Stimulated activated CD4-positive, alpha-beta T cell treated with anti-CD3 and anti-CD28 coated beads, Interleukin-2, amount 100 ng/mL, for 48 hours (primary cell): ENCODE measurements around the gene PPP1R14C.

Experiments used
- DNase-seq, 2 donors: peaks; one replicate each; pipeline ENCODE4 v3.0.0-alpha.2; 2020

The PPP1R14C gene

DNA sequence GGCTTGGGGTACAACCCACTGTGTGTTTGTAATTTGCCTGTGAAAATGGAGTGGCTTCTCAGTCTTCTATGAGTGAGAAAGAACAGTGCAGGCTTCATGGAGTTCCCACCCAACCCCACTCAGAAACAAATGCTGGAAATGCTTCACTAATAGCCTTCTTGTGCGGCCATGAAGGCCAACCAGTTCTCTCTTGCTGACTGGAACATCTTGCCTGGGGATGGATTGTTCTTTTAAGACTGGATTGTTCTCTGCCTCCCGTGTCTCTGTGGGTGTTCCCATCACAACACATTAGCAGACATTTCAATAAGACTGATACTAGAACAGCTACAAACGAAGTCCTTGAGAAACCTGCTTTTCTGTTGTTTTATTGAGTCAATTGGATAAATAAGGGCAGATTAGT is 110.6 kb downstream of the PPP1R14C start:
- no peak for DNase-seq

DNA sequence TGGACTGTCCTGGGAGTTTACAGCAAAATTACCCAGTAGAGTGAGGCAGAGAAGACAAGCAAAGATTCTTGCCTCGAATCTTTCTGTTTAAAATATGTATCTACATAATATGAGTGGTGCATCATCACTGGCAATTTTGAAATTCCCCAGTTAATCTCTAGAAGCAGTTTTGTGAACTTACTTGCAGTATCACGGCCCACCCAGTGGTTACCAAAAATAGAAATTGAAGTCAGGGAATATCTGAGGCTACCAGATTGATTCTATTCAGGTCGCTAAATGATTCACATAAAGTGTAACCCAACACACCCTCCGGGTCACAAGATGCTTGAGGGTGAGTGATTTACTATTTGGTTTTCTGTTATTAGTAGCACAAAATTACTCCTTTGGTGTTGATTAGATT is 111.9 kb downstream of the PPP1R14C start:
- no peak for DNase-seq

DNA sequence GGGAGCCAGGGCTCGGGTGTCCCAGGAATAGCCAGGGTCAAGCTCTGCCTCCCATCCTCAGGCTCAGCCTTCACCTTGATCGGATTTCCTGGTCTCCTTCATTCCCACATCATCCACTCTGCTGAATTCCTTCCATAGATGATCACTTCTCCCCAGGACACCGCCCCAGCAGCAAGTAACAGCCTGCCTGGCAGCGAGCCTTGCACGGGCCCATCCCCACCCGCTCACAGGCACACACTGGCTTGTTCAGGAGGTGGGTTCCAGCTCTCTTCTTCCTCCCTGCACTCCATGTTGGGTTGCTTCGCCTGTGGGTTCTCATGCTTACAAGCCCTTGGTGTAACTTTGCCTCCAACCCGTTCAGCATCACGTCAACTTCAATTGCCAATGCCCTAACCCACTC is 113.0 kb downstream of the PPP1R14C start:
- no peak for DNase-seq

DNA sequence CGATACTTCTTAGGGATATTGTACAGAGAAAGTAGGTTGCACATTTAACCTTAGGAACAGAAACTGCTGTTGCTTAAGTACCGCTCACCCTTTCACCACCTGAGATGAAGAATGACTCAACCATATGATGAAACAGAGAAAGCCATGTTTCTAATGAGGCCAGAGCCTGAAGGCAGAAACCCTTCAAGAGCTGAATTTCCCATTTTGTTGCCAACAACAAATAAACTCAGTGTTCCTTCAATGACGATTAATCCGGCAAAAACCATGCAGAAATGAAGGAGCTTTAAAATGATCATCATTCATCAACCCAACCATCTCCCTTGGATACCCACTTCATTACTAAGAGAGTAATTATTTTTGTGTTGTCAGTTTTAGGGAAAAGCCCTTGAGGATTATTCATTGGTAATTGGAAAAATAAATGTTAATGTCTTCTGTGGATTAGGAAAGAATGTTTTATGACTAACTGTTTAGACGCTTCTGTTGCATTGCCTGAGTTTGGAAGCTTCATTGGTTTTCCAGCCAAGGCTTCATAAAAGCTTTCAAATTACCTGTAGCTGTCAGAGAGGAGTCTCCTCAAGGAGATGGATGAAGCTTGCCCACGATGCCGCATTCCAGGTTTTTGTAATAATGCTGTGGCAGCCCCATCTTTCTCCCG is 113.9 kb downstream of the PPP1R14C start:
- DNase-seq, result no peak

DNA sequence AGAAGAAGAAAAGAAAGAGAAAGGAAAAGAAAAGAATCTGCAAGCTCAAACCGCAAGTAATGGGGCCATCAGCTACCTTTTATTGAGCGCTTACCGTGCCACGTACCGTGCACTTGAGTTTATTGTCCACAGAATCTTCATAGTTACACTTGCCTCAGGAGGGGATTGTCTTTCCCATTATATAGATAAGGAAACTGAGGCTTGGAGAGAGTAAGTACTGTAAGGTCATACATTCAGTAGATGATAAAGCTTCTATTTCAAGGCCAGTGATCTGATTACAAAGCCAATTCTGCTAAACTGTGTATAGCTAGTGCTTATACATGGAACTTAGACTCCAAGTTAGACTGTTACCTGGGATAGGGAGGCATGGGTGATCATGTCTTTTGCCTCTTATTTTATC is 115.5 kb downstream of the PPP1R14C start:
- DNase-seq, result no peak

DNA sequence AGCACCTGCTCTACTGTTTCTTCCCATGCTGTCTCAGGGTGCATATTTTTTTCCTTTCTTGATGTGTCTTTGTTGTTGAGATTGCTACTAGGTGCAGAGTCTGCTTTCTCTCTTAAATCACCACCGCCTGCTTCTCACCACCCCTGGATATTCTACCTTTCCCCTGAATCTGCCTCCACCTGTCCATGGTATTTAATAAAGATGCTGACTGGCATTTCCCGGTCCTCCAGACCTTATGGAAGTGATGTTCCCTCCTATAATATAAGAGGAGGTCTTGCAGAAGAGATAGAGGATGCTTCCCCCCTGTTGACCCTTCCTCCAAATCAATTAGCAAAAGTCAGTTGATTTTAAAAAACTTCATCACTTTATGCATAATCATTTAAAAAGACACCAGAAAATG is 118.1 kb downstream of the PPP1R14C start:
- no peak for DNase-seq

DNA sequence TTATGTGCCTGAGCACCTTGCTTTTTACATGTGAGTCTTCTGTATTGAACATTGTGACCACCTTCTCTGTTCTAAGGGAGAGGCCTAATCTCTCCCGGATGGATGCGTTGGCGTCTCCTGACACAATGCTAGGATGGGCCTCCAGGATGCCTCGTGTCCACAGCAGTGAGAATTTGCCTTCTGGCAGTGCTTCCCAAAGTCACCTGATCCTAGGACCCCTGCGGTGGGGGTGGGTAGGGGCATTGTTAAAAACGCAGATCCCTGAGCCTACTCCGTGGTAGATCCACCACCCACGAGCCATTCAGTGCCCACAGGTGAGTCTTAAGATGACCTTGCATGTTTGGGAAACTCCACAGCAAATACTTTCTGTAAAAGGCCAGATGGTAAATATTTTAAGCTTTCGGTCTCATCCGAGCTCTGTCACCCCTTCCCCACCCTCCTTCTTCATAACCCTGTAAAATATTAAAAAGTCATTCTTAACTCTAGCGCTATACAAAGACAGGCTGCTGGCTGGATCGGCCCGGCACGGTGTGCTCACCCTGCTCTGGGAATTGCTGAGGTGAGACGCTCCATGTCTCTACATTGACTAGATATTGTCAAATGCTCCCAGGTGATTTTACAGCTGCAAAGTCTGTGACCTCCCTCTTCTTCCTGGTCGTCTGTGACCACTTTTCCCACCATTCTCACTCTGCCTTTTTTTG is 119.3 kb downstream of the PPP1R14C start:
- DNase-seq, result no peak

DNA sequence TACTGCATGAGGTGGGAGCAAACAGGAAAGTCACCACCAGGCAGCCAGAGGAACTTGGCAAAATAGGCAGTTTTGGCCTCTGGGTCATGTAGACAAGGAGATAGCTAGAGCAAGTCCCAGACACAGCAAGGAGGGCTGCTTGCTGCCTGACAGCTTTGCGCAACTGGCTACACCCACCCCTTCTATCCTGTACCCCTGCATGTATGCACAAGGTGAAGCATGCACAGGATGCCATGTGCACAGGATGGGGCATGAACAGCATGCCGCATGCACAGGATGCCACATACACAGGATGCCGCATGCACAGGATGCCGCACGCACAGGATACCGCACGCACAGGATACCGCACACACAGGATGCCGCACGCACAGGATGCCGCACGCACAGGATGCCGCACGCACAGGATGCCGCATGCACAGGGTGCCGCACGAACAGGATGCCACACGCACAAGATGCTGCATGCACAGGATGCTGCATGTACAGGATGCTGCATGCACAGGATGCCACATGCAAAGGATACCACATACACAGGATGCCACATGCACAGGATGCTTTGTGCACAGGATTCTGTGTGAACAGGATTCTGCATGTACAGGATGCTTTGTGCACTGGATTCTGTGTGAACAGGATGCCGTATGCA is 121.0 kb downstream of the PPP1R14C start:
- no peak for DNase-seq

DNA sequence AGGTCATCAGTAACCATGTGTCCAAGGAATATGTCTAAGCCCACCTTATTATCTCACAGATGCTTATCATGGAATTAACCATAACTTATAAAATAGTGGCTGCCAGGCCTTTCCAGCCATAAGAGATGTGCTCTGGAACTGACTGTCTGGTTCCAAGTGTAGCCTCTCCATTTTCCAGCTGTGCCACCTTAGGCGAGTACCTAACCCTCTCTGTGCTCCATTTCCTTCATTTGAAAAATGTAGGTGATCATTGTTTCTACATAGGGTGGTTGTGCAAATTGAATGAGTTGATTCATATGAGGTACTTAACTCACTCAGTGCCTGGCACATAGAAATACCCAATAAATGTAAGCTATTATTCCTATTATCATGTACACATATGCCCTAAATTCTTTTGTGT is 123.5 kb downstream of the PPP1R14C start:
- no peak for DNase-seq

DNA sequence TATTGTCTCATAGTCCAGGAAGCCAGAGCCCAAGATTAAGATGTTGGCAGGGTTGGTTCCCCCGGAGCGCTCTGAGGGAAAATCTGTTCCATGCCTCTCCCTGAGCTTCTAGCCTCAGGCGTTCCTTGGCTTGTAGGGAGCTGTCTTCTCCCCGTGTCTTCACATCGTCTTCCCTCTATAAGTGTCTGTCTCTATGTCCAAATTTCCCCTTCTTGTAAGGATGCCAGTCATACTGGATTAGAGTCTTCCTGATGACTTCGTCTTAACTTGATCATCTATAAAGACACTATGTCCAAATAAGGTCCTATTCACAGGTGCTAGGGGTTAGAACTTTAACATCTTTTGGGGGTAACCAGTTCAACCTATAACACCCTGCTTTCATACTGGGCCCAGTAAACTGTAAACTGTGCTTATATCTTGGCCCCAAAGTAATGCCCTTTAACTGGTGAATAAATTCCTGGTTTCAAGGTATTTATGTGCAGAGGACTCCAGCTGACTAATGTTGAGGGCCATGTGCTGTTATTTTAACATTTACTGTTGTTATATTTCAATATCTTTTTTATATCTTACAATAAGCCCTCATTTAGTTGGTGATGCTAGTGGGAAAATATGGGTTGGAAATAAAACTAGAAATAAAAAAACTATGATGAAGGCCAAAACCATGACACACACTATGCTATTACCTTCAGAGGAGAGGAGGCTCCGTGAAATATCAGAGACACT is 124.3 kb downstream of the PPP1R14C start:
- no peak for DNase-seq

DNA sequence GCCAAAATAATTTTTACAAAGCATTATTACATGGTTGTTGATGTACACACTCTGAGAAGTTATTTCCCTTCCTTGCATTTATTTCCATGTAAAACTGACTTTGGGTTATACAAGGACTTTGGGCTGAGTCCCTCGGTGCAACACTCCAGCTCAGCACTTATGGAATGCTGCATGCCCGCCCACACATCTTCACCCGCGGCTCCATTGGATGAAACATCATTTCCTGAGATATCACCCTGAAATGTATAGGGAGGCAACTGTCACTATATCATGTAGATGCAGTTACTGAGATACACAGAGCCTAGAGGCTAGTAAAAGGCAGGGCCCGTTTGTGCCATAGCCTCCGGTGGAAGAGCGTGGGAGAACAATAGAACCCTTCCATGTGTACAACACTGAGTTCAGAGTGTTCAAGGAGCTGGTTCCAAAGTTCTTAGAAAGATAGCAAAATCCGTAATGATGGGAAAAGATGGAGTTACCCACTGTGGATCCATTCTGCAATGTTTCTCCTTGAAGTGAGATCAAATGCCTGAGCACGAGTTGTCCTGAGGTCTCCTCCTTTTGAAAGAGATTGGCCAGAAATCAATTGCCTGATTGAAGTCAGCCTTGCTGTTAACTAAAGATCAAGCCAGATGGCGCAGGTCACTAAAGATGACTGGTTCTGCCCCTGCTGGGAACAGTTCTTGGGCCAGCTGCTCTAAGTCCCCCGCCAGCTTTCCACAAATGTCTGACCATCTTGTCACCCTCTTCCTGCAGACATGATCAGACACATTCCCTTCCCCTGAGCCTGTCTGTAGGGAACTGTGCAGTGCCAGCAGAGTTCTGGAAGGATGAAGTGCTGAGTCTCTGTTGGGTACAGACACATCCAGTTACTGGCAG is 125.1 kb downstream of the PPP1R14C start:
- DNase-seq, result no peak

DNA sequence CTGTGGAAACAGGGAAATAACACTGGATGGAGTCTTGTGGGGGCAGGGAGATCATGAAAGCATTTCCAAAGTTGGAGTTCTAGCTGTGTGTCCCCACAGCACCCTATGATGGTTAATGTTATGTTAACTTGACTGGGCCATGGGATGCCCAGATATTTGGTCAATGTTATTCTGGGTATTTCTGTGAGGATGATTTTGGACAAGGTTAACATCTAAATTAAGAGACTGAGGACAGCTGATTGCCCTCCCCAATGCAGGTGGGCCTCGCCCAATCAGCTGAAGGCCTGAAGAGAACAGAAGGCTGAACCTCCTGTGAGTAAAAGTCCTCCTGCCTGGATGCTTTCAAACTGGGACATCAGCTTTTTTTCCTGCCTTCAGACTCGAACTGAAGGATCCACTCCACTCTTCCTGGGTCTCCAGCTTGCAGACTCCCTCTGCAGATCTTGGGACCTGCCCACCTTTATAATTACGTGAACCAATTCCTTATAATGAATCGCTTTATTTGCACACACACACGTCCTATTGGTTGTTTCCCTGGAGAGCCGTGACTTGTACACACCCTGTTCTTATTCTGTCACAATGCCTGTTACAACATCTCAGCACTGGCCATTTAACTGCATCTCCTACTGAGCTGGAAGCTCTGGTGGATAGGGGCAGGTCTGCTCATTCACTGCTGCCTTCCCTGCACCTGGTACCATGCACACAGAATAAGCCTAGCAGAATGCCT is 126.4 kb downstream of the PPP1R14C start:
- DNase-seq, result no peak

DNA sequence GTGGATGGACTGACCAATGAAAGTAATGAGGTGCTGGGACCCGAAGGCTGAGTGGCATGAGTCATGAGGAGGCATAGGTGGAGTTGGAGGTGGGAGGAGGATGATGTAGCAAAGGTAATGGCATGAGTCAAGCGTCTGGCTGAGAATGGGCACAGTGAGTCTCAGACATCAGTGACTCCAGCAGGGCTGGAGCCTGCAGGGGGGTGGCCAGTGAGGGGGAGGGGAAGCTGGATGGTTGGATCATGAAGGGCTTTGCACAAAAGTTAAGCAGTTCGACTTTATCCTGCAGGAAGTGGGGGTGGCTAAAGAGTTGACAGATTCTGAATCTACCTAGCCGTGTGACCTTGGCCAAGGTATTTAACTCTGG is 127.0 kb downstream of the PPP1R14C start:
- DNase-seq, result no peak

DNA sequence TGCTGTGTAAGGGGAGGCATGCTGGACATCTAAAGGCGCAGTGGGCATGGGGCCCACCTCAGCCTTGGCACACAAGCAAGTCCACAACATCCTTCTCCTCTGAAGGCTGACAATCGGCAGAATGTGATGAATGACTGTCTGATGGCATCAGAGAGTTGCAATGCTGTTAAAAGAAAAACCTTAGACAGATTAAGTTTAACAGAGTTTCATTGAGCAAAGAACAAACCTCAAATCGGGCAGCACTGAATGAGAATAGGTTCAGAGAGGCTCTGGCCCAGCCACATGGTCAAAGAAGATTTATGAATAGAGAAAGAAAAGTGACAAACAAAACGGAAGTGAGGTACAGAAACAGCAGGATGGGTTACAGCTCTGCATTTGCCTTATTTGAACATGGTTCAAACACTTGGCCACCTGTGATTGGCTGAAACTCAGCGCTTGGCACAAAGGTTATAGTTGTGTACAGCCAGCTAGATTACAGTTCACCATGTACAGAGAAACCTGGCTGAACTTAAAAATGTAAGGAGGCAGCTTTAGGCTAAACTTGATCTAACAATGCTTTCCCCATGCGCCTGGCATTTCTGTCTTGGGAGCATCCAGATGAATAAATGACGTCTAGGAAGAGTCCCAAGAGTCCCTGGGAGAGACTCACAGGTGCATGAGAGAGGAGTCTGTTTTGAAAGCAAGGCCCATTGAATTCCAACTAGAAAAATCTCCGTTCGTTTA is 127.6 kb downstream of the PPP1R14C start:
- no peak for DNase-seq

DNA sequence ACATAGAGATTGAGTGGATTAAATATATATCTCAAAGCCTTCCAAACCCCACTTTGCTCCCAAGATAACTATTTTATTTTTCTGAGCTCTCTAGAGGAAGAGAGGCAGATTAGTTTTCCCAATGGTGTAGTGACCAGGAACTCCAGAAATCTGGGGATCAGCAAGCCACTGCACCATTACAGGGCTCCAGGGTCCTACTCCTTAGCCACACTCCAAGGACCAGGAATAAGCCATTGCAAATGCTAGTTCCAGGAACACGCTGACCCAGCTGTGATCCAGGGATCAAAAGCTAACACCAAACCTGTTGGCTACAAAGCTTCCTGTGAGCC is 128.3 kb downstream of the PPP1R14C start:
- no peak for DNase-seq

DNA sequence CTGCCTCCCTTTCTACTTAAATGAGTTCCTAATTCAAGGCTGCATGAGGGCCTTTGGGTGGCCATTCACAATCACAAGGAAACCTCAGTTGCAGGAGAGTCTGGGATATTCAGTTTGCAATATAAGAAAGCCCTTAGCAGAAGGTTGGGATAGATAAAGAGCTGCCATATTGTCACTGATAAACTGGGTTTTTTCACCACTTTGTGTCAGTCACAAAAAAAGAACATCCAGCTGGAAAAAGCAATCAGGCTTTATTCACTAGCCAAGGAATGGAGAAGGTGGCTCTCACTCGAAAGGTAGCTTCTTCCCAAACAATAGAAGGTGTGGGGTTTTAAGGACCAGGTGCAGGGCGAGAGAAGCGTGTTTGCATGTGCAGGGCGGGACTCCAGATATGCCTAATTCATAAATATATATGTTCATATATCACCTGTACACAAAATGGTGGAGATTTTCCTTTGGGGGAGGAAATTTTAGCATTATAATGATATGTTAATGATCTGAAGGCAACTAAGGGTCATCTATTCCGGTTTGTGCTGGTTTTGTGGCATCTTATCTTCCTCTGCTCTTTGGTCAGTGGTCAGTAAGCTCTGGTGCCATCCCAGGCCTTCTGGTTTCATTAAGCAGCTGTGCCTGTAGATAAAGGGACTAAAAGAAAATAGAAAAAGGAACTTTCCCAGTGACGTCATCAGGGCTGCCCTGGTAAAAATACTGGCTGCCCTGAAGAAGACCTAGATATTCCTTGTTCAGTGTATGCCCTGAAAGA is 128.8 kb downstream of the PPP1R14C start:
- no peak for DNase-seq

DNA sequence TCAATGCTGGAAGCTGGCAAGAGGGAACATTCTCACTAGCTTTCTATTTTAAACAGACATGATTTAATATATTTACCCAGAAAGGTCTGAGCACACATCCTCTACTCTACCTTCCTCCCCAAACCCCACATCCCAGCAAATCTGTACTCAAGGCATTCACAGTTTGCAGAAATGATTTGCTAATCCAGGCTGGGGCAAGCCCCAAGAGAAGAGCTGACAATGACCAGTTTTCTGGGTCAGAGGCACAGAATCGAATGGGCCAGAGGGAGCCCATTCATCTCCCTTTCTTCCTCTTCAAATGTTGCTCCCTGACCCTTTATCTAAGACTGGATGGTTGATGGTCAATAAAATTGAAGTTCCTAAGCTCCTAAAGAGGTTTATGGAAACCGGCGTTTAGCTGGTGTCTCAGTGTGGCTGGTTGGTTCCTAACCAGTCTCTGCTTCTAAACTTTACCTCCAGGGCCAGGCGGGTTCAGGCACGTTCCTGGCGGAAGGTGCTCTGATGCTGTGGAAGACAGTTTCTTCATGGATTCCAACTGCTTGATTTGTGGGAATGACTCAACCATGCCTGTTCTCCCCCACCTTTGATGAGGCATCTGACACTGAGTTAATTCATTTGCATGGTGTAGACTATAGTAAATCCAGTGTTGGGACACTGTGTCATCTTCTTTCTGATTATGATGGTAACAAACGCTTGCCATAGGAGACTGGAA is 129.6 kb downstream of the PPP1R14C start:
- no peak for DNase-seq

DNA sequence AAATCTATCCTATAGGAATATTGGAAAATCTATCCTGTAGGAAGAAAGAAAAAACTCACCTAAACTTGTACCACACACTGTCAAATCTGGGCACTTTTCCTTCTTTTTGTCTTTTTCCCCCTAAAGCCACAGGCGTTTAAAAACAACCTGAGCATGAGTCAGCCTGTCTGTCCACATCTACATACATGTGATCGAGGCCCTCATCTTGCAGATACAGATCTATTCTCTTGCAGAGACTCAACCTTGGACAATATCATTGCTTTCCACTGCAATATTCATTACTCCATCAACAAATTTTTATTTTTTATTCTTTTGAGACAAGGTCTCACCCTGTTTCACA is 130.1 kb downstream of the PPP1R14C start:
- DNase-seq, result no peak

DNA sequence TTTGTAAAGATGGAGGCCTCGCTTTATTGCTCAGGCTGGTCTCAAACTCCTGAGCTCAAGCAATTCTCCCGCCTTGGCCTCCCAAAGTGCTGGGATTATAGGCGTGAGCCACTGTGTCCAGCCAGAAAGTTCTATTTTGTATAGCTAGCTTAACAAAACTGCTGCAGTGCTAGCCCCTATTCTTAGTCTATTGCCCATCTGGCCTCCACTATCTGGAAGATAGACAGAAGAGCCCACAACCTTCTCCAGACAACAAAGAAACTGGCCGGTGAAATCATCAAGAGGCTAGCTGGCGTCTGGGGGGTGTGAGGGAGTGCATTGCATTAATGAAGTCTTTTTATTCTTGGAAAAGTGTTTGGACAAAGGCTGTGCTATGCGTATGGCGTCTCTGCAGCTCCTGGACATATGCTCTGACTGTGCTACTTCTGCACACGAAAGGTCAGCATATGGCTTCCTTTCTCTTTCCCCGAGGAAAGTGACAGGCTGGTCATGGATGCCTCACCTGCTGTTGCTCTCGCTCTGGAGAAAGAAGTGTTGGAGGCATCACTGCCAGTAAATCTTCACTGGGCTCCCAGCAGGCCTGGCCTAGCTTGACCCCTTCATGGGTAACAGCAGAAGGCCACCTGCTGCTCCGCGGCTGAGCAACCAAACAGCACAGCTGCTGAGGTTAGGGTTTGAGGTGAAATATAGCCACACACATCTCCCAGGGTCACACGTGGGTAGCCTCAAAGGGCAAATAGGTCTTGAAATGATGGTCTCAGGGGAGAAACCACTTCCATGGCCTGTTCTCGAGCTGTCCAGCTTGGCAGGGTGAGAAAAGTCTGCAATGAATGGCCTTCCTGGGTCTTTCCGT is 130.8 kb downstream of the PPP1R14C start:
- DNase-seq, result no peak
